HG02678 (cell line): ENCODE measurements around the gene RGS12.

Experiments used
- ATAC-seq: cut with Tn5 transposase; IDR thresholded peaks from one replicate; pipeline ENCODE4 v1.9.1; 2021; ENCODE audit warnings: mild to moderate bottlenecking, moderate library complexity; ENCODE audit not compliant: unreplicated experiment

The RGS12 gene

DNA sequence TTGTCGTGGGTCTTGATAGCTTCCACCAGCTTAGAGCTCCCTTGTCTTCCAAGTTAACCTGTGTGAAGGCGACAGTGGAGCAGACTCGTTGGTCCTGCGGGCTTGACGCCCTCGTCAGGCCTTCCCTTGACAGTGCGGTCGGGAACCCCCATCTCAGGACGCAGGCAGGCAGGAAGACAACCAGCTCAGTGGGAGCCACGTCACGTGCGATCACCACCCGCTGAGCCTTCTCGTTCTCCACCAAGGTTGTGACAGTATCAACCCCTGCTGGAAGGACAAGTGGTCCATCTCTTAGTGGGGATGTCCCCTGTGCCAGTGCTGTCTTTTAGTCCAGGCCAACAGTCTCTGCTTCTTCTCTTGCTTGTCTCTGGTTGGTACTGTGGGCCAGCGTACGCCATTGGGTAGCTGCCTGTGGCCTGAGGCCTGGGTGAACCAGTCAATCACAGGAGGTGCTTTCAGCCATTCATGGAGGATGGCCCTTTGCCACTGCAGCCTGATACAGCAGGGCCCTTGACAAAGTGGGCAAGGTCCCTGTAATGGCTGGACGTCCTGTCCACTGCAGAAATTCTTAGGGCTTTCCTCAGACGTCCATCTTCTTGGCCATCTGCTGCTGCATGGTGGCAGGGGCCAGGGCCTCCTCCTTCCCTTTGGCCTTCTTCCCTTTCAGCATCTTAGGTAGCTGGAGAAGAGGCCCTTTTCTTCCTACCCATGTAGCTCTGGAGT, 31.4 kb downstream of the RGS12 start:
- ATAC-seq = no peak

DNA sequence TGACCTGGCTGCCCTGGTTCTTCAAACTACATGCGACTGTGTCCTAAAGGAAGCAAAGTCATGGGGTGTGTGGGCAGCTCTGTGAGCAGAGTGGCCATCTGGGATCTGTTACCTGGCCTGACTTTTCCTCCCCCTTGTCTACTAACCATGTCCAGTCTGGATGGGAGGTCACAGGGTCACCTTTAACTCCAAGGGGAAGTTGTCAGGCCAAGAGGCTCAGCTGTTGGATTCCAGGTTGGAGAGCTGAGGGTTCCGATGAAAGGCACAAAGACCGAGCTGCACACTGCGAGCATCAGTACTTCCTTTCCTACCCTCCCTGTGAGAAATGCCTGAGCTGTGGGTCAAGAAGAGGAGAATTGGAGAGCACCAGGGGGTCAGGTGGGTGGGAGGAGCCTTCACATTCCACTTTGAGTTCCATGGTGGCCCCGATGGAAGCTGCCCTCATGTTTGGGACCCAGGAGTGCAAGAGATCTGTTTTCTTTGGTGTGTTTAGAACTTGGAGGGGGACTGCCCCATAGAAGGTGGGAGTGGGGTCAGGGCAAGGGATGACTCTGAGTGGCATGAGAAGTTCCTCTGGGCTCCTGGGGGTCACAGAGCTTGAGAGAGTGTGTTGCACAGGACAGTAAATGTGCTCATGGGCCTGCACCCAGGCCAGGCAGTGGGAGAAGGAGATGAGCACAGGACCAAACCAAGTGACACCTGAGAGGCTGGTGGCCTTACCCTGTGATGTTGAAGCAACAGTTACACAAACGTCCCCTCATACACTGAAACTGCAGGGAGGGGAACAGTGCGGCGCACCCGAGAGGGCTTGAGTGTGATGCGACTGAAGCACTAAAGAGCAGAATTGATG, 36.2 kb downstream of the RGS12 start:
- ATAC-seq = no peak

DNA sequence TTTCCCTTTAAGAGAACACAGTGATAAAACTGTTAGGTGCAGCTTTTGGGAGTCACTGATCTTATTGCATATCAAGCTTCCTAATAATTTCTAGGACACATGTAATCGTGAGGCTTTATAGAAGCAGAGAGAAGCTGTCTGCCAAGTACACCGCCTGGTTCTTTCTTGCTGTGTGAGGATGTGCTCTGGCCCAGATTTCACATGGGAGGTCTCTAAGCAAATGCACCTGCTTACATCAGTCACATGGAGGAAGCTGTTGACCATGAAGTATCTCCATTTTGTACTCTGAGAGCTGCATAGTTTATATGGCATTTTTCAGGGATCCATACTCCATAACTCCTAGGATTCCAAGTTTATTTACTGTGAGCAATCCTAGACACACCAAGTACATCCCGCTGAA, 37.1 kb downstream of the RGS12 start:
- ATAC-seq = no peak

DNA sequence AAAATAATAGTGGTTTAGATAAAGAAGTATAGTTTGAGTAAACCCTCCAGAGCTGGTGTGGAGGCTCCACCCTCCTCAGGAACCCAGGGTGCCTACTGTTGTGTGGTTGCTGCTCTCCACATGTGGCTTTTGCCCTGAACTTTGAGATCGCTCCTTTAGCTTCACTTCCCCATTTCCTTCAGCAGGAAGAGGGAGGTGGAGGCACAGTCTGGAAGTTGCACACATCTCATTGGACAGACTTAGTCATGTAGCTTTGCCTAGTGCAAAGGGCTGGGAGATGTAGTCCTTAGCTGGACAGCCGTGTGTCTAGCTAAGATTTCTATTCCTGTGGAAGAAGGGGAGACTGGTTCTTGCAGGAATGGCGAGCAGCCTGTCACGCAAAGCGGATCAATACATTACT, 37.9 kb downstream of the RGS12 start:
- ATAC-seq = no peak

GRCh38 chr4:3331511-3332394, 38.9 kb downstream of the RGS12 start:
- ATAC-seq = no peak

DNA sequence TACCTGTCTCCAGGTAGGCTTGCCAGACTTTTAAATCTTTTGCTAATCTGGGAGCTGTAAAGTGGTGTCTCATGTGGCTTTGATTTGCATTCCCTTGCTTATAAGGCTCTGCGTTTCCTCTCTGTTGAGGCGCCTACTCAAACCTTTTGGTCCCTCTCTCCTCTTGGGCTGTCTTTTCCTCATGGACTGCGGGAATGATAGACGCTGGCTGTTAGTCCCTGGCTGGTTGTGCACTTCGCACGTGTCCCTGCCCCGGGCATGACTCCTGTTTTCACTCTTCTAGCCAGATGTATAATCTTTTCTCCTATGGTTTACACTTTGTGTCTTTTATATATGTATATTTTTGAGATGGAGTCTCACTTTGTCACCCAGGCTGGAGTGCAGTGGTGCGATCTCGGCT, 39.7 kb downstream of the RGS12 start:
- ATAC-seq = no peak

DNA sequence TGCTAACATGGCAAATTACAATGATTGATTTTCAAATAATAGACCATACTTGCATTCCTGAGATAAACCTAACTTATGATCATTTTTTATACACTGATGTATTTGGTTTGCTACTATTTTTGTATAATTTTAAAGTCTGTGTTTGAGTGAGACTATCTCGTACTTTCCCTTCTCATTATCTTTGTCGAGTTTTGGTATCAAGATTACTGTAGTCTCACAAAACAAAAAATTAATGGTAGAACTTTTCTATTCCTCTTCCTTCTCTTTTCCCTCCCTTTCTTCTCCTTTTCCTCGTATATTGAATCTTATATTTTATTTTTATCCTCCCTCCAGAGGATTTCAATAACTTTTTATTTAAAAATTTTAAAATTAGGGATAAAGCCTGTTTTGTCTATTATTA, 41.5 kb downstream of the RGS12 start:
- no peak for ATAC-seq

- ATAC-seq = no peak
These were observed 42.6 kb downstream of the RGS12 start for GRCh38 chr4:3335385-3335784.

- ATAC-seq = no peak
These were observed 43.2 kb downstream of the RGS12 start for GRCh38 chr4:3335982-3336381.

DNA sequence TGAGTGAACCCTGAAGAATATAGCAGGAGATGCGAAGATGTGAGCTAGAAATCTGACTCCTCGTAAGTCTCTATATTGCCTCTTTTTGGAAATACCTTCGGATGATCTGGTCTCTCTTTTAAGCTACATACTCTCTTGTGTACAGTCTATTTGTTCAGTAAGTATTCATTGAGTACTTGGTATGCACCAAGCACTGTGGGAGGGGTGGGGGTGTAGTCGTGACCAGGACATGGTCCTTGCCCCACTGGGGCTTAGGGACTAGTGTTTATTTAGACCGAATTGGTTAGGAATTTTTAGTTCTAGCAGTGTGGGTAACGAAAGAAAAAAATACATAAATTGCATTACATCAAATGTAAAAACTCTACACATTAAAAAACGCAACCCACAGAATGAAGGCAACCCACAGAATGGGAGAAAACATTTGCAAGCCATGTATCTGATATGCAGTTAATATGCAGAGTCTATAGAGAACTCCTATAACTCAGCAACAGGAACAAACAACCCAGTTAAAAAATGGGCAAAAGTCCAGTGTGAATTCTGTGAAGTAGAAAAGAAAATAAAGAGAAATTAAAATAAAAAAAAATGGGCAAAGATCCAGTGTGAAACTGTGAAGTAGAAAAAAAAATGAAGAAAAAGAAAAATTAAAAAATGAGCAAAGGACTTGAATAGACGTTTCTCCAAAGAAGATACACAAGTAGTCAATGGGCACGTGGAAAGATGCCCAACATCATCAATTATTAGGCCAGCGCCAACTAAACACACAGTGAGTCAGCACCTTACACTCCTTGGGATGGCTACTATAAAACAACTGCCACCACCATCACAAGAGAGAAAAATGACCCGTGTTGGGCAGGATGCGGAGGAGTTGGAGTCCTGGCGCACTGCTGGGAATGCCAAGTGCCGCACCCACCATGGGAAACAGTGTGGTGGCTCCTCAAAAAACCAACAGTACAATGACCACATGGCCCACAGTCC, 43.8 kb downstream of the RGS12 start:
- ATAC-seq = no peak

DNA sequence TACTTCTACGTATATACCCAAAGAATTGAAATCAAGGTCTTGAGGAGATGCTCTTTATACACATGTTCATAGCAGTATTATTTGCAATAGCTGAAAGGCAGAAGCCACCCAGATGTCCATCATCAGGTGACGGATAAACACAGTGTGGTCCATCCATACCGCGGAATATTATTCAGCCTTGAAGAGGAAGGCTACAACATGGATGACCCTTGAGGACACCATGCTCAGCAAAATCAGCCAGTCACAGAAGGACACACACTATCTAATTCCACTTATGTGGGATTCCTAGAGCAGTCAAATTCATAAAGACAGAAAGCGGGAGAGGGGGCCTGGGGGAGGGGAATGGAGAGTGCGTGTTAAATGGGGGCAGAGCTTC, 44.5 kb downstream of the RGS12 start:
- ATAC-seq = no peak

DNA sequence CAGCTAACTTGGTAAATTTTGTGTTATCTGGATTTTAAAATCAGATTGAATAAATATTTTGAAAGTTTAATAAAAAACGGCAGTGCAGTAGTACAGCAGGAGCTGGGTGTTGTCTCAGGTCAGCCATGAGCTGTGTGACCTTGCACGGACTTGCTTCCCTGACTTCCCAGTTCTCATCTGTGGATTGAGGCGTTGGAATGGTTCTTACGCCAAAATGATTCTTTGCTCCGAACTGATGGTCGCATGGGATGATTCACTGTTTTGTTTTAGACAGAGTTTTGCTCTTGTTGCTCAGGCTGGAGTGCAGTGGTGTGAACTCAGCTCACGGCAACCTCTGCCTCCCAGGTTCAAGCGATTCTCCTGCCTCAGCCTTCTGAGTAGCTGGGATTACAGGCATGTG, 45.0 kb downstream of the RGS12 start:
- no peak for ATAC-seq

GRCh38 chr4:3338321-3338838, 45.6 kb downstream of the RGS12 start:
- no peak for ATAC-seq

DNA sequence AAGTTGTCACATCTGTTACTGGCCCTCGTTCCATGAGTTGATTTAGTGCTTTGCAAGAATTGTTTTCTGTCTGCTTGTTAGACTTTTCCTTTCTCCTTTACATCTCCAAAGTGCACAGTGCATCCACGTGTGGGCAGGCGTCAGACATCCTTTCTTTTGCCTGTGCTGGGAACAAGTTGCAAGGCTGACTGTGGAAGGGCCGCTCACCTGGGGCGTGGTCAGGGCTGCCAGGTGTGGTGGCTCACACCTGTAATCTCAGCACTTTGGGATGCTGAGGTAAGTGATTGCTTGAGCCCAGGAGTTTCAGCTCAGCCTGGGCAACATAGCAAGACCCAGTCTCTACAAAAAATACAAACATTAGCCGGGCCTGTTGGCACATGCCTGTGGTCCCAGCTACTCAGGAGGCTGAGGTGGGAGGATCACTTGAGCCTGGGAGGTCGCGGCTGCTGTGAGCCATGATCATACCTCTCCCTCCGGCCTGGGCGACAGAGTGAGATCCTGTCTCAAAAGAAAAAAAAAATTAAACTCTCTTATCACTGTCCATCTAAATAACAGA, 46.2 kb downstream of the RGS12 start:
- no peak for ATAC-seq

- no peak for ATAC-seq
These were observed 46.8 kb downstream of the RGS12 start for GRCh38 chr4:3339577-3339976.

GRCh38 chr4:3340038-3340699, 47.3 kb downstream of the RGS12 start:
- no peak for ATAC-seq

DNA sequence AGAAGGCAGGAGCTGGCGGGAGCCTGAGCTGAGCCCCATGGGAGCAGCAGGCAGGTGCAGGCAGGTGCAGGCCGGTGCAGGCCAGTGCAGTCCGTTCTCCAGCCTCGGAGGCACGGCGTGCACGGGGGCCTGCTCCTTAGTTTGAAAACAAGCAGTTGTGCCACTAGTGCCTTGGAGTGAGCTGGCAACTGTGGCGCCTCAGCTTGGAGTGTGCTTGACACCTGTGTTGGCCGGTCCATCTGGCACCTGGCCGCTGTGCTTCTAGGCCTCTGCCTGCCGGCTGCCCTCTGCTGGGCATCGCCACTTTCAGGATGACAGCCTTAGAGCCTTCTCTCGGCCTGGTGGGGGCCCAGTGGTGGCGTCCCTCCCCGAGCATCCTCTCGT, 47.9 kb downstream of the RGS12 start:
- ATAC-seq = no peak

GRCh38 chr4:3341760-3342159, 48.9 kb downstream of the RGS12 start:
- no peak for ATAC-seq

DNA sequence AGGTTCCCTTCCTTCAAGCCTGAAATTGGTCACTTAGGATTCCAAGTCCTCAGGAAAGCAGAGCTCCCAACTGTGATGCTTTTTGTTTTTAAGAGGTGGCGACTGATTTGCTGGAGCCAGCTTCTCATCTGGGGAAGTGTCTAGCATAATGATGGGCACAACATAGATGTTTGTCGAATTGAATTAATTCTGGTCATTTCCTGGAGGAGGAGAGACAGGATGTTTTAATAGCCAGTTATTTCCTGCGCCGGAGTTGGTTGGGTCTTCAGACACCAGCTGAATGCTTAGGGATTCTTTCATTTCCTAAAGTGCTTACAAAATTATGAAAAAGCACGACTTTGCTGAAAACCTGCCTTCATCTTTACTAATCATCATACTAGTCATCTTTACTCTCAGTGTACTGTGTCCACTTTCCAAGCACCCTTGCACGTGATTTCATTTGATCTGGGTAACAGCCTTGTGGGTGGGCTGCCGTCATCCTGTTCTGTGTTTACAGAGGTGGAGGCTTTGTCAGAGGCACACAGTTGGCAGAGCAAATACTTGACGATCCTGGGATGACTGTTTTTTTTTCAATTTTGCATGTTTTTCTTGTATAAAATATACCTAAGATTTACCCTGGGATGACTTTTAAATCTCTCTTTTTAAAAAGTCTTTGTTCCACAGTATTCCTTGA, 49.5 kb downstream of the RGS12 start:
- no peak for ATAC-seq
